Spleen (tissue), 11 donors: Measurements from ENCODE around the gene LAX1. TPM values are rescaled to one million over a fixed set of nuclear protein-coding genes. Genes with fewer than 3 reads are reported as not detected.
"Not testable (repeated sequence)": the region's sequence is repeated elsewhere in the genome, so short reads cannot be mapped to it uniquely, and the experiment has no call there.

ENCODE experiments used
- DNase-seq: peaks from one replicate; pipeline ENCODE4 v3.0.0-alpha.2; 2020
- H3K27ac ChIP-seq, 8 donors: fragments of 200-600 bp; sonication (generic) in 7 of 8; 1 replicate in 4 of 8; 2 replicates in 4 of 8; pipeline versions ENCODE4 v1.5.0 to v1.8.0; 2016 to 2021; ENCODE audit warnings: inconsistent platforms in 4 of 8, mild to moderate bottlenecking in 4 of 8, moderate library complexity in 1 of 8
- H3K27me3 ChIP-seq, 7 donors: fragments of 200-600 bp; sonication (generic) in 6 of 7; replicated peaks in 1 of 7; 1 replicate in 4 of 7; 2 replicates in 3 of 7; pipeline versions ENCODE4 v1.5.0 to v1.8.0; 2016 to 2021; ENCODE audit warnings: inconsistent platforms in 3 of 7, mild to moderate bottlenecking in 1 of 7
- H3K36me3 ChIP-seq, 6 donors: fragments of 200-600 bp; sonication (generic) in 5 of 6; 1 replicate in 4 of 6; 2 replicates in 2 of 6; pipeline versions ENCODE4 v1.5.0 to v1.8.0; 2016 to 2021; ENCODE audit warnings: inconsistent platforms in 2 of 6
- H3K4me1 ChIP-seq, 6 donors: fragments of 200-600 bp; sonication (generic) in 5 of 6; 1 replicate in 3 of 6; 2 replicates in 3 of 6; pipeline versions ENCODE4 v1.5.0 to v1.8.0; 2016 to 2021; ENCODE audit warnings: inconsistent platforms in 3 of 6
- H3K4me3 ChIP-seq, 8 donors: fragments of 200-600 bp; sonication (generic) in 7 of 8; 1 replicate in 4 of 8; 2 replicates in 4 of 8; pipeline versions ENCODE4 v1.5.0 to v1.8.0; 2016 to 2021; ENCODE audit warnings: inconsistent platforms in 4 of 8, mild to moderate bottlenecking in 4 of 8, moderate library complexity in 2 of 8
- H3K9me3 ChIP-seq, 8 donors: fragments of 200-600 bp; sonication (generic) in 7 of 8; 1 replicate in 4 of 8; 2 replicates in 4 of 8; pipeline versions ENCODE4 v1.5.0 to v1.8.0; 2016 to 2021; ENCODE audit warnings: inconsistent platforms in 4 of 8
- CTCF ChIP-seq, 11 experiments: fragments of 200-600 bp in 7 of 11; fragments of 450-650 bp in 4 of 11; sonication (generic) in 4 of 11; IDR thresholded peaks in 8 of 11; conservative IDR thresholded peaks in 3 of 11; 1 replicate in 7 of 11; 2 replicates in 4 of 11; pipeline versions ENCODE4 v1.4.0 to v1.8.0; 2016 to 2021; ENCODE audit warnings: antibody characterized with exemption in 11 of 11, inconsistent platforms in 4 of 11, mild to moderate bottlenecking in 1 of 11
- POLR2A ChIP-seq, 3 donors: fragments of 450-650 bp; IDR thresholded peaks; one replicate each; pipeline ENCODE4 v1.5.1; 2017; ENCODE audit warnings: antibody characterized with exemption in 3 of 3, mild to moderate bottlenecking in 1 of 3
- POLR2AphosphoS5 ChIP-seq, 3 donors: sonication (generic); formaldehyde crosslinking; IDR thresholded peaks; one replicate each; pipeline ENCODE4 v1.5.1; 2017; ENCODE audit warnings: antibody characterized with exemption in 3 of 3
- WGBS, 5 donors: extraction: QIAGEN DNeasy Blood & Tissue Kit in 3 of 5; methylation state at CpG; one replicate each; pipeline versions ENCODE4 v1.1.5 to v1.1.7; 2013 to 2018; 5-methylcytosine and 5-hydroxymethylcytosine counted together
- intact Hi-C: fragments of 100-400 bp; cut with DNase I; formaldehyde crosslinking; loops from one replicate; pipeline ENCODE4 v1.15.0; 2023; ENCODE audit warnings: low total_unique reads
- polyA plus RNA-seq, 3 donors: library from polyadenylated mRNA; stranded (reverse); fragments of 200-250 nt; gene quantifications; one replicate each; pipeline ENCODE4 v1.2.1, GENCODE V29; 2013
- total RNA-seq, 7 donors: library from RNA; depleted of rRNA in 3 of 7; stranded (reverse); fragments of >200 nt in 3 of 7; fragmentation: NEBNext Ultra II Directional in 4 of 7; extraction: Animal tissue kit (Norgen Biotek cat#: 25700) in 4 of 7; gene quantifications; one replicate each; pipeline versions ENCODE4 v1.1.0 to v1.2.1, GENCODE V29; 2016 to 2021
- donor health status: healthy with polysubstance abuse.
- donor health status: DM: no; HTN: no; CAD: no; lungs with moderate emphysema.
- donor health status: DM: no; HTN: no; CAD: no.
- donor health status: Bipolar disorder and iron deficiency.
- donor health status: healthy.
- donor health status: DM: no; HTN: no; CAD: no.
- donor health status: DM: yes; HTN: yes; CAD: no.

LAX1 gene
- total and polyA plus RNA-seq, 10 donors = 1.00 to 24.3 (median 13.0) TPM

- WGBS, 5 donors = 45 to 60% (median 53%) methylated on average over 4 of the region's 4 CpGs
- TF ChIP-seq CTCF (IDR thresholded peaks at IDR 0.05 in 8 of 11, conservative IDR thresholded peaks at IDR 0.05 in 3 of 11) (no peak), POLR2A (IDR thresholded peaks at IDR 0.05) (no peak)
- Histone ChIP-seq H3K36me3 (no peaks in the 10 kb centered on the region), H3K9me3 (no peaks in the 10 kb centered on the region), H3K27ac (peak overlapping the region in 7 of 8 donors; percentile 29 to 86 (median 76)), H3K27me3 (no peaks in the 10 kb centered on the region), H3K4me1 (peaks cover 0 to 40% (median 19%) of the 10 kb centered on the region in 6 donors), H3K4me3 (peak overlapping the region in 1 of 8 donors; percentile 13)
- no peak for DNase-seq
- intact Hi-C loops = no loop called here
These were observed 10.5 kb upstream of the LAX1 start for GRCh38 chr1:203754455-203754864.

- Histone ChIP-seq H3K4me3 (no peak overlapping the region), H3K27me3 (no peaks in the 10 kb centered on the region), H3K9me3 (no peaks in the 10 kb centered on the region), H3K4me1 (peaks cover 0 to 40% (median 19%) of the 10 kb centered on the region in 6 donors), H3K36me3 (no peaks in the 10 kb centered on the region), H3K27ac (peak overlapping the region in 4 of 8 donors; percentile 76 to 86 (median 80))
- WGBS, 5 donors = 81 to 89% (median 84%) methylated on average over 4 of the region's 4 CpGs
- no peak for DNase-seq
- intact Hi-C loops = no loop called here
- TF ChIP-seq CTCF (IDR thresholded peaks at IDR 0.05 in 8 of 11, conservative IDR thresholded peaks at IDR 0.05 in 3 of 11) (no peak), POLR2AphosphoS5 (IDR thresholded peaks at IDR 0.05) (no peak), POLR2A (IDR thresholded peaks at IDR 0.05) (no peak)
These were observed 8.9 kb upstream of the LAX1 start for GRCh38 chr1:203756036-203756435.

GRCh38 chr1:203758749-203759148 lies 6.2 kb upstream of the LAX1 start:
- H3K9me3 ChIP-seq, intact Hi-C loops, DNase-seq, H3K27me3 ChIP-seq, H3K27ac ChIP-seq, H3K36me3 ChIP-seq, H3K4me3 ChIP-seq: not testable (repeated sequence)
- peaks cover 0 to 40% (median 18%) of the 10 kb centered on the region in 6 donors for H3K4me1 ChIP-seq
- 77 to 86% (median 82%) methylated on average over 2 of the region's 2 CpGs for WGBS, 5 donors

- WGBS, 5 donors = 93 to 98% (median 94%) methylated on average over 3 of the region's 3 CpGs
- no peaks in the 10 kb centered on the region for H3K27me3 ChIP-seq
- no peaks in the 10 kb centered on the region for H3K36me3 ChIP-seq
- H3K4me1 ChIP-seq = peaks cover 0 to 33% (median 13%) of the 10 kb centered on the region in 6 donors
- intact Hi-C loops = no loop called here
- TF ChIP-seq POLR2A (IDR thresholded peaks at IDR 0.05) (no peak), POLR2AphosphoS5 (IDR thresholded peaks at IDR 0.05) (no peak), CTCF (IDR thresholded peaks at IDR 0.05 in 8 of 11, conservative IDR thresholded peaks at IDR 0.05 in 3 of 11) (no peak)
- no peaks in the 10 kb centered on the region for H3K9me3 ChIP-seq
- DNase-seq = no peak
- no peak overlapping the region for H3K4me3 ChIP-seq
- H3K27ac ChIP-seq = no peak overlapping the region
These were observed 4.5 kb upstream of the LAX1 start for GRCh38 chr1:203760506-203760905.

- 89 to 95% (median 94%) methylated on average over 7 of the region's 7 CpGs for WGBS, 5 donors
- Histone ChIP-seq H3K27ac (peak overlapping the region in 3 of 8 donors; percentile 86 to 93 (median 87)), H3K4me1 (peaks cover 0 to 33% (median 14%) of the 10 kb centered on the region in 6 donors)
- DNase-seq, H3K4me3 ChIP-seq, H3K36me3 ChIP-seq, intact Hi-C loops, H3K27me3 ChIP-seq, H3K9me3 ChIP-seq: not testable (repeated sequence)
These were observed 3.0 kb upstream of the LAX1 start for GRCh38 chr1:203761958-203762357.
